Stimulated activated CD4-positive, alpha-beta T cell treated with anti-CD3 and anti-CD28 coated beads, Interleukin-4, amount 100 ng/mL, for 1 hour (primary cell): ENCODE measurements around the gene GPR176.

ENCODE experiments used
- DNase-seq: peaks from one replicate; pipeline ENCODE4 v3.0.0-alpha.2; 2020

Gene GPR176

DNA sequence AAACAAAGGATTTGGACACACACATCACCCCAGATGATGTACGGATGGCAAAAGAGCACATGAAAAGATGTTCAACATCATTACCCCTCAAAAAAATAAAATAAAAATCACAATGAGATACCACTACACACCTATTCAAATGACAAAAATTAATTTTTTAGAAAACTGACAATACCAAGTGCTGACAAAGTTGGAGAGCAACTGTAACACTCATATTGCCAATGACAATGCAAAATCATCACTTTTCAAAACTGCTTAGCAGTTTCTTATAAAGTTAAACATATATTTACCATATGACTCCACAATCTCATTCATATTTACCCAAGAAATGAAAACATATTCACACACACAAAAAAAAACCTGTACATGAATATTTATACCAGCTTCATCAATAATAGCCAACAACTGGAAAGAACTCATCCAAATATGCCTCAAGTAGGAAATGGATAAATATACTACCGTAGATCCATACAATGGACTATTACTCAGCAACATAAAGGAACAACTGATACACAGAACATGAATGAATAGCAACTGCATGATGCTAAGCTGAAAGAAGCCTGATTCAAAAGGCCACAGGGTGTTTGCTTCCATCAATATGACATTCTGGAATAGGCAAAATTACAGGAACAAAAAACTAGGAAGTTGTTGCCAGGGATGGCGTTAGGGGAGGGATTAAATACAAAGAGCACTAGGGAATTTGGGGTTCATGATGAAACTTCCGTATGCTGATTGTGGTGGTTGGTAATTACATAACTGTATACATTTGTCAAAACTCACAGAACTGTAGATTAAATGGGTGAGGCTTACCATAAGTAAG lies 138.7 kb downstream of the GPR176 start:
- no peak for DNase-seq

DNA sequence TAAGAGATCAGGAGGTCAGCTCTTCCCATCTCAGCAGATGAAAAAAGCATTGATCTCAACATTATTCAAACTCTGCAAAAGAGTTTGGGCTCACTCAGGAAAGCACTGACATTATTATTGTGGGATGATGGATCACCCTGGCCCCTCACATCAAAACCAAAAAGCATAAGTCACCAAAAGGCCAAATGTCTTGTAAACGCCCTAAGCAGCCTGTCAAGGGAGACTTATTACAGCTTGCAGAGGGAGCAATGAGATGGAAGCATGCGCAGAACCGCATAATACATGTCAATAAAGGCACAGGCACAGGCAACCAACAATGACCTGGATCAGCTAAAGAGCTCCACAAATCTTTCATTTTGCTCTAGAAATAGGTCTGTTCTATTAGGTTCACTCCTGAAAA lies 142.0 kb downstream of the GPR176 start:
- DNase-seq = no peak

DNA sequence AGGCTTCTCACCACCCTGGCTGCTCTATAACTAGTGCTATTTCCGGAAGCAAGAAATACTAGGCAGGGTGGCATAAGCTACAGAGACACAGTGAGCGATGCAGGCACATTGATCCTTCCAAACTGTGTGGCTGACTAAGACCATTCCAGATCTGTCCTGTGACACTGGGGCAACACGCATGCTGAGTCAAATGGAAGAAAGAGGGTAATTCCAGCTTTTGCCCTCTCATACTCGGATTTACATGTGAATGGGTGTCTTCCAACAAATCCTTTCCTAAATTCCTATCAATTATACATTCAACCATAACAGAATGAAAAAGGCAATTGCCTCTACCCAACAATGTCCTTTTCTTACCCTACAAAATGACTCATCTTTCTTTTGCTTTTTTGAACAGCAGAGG lies 142.6 kb downstream of the GPR176 start:
- DNase-seq = no peak

DNA sequence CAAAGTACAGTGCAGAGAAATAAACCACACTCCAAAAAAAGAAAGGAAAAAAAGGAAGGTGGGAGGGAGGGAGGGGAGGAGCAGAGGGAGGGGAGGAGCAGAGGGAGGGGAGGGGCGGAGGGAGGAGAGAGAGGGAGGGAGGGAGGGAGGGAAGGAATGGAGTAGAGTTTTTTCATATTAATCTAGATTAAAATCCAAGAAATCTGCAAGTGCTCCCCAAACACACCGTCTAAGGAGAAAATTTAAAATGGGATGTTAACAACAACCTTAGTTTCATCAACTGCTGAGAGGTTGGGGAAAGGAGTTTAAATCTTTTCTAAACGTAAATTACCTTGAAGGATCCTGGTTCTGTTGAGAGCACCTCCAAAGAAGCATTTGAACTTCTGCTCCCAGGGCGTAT lies 144.0 kb downstream of the GPR176 start:
- DNase-seq = no peak

DNA sequence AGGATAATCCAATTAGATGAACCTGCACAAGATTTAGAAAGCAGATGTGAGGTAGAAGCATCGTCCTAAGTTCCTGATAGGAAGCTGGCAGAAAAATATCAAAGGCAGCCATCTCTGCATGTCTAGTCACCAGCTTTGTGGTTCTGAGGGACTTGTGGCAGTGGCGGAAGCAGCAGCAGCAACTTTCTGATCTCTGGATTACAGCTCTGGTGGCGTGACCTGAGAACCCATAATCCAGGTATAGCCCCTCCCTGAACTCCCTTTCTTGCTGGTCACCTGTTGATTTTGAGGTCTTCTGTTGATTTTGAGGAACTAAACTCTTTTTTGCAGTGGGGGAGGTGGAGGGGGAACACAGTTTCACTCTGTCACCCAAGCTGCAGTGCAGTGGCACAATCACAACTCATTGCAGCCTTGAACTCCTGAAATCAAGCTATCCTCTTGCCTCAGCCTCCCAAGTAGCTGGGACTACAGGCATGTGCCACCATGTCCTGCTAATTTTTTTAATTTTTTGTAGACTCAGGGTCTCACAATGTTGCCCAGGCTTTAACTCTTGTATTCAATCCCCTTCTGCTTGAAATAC lies 145.3 kb downstream of the GPR176 start:
- peak; percentile 3 for DNase-seq

DNA sequence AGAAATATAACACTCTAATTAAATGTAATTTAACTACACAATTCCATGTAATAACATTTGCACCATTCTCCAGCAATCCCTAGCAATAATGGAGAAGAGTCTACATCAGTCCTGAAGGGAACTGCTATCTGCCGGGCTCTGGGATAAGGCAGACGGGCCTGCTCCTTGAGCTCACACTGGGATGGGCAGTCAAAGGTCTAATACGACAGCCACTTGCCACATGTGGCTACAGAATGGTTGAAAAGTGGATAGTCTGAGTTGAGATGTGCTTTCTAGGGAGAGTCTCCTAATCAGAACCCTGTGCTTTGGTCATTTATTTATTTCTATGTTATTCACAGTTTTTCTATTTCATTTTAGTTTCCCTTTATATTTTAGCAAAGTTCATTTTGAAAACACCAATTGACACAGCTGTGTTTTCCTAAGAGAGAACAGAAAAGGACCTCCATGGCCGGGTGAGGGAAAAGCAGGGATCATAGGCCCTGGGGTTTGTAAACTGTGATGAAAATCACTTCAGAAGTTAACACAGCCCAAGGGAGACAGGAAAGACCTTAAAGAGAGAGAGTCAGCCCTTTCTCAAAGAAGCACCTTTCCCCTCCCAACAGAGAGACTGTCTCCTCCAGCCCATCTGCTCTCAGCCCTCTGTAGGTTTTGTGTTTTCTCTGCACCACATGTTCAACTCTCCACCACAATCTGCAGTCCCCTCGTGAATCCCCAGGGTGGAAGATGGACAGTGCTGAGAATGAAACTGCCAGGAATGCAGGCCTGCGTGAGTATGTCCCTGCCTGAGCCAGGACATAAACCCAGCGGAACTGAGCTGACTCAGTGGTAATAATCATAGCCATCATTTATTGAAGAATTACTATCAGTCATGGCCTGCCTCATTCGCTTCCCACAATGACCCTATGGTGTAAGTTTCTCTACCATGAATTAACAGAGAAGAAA lies 149.0 kb downstream of the GPR176 start:
- no peak for DNase-seq

DNA sequence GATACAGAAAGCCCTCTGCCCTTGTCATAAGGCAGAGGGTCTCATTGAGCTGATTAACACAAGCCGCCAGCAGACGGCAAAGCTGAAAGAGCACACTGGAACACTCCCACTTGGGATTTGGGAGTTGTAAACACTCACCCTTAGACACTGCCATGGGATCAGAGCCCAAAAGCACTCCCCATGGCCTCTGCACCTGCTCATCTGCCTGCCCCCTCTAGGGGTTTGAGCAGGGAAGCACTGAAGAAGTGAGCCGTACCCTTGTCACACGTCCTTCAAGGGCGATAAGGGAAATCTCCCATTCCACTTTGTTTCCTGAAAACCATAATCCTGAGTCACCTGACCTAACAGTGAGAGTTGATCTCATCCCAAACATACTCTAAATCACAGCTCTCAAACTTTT lies 152.1 kb downstream of the GPR176 start:
- no peak for DNase-seq

DNA sequence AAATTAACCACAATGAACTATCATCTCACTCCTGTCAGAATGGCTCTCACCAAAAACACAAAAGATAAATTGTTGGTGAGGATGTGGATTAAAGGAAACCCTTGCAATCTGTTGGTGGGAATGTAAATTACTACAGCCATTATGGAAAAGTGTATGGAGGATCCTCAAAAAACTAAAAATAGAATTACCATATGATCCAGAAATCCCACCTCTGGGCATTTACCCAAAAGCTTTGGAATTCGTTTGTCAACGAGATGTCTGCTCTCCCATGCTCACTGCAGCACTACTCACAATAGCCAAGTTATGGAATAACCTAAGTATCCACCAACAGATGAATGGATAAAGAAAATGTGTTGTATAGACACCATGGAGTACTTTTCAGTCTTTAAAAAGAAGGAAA lies 159.1 kb downstream of the GPR176 start:
- no peak for DNase-seq

DNA sequence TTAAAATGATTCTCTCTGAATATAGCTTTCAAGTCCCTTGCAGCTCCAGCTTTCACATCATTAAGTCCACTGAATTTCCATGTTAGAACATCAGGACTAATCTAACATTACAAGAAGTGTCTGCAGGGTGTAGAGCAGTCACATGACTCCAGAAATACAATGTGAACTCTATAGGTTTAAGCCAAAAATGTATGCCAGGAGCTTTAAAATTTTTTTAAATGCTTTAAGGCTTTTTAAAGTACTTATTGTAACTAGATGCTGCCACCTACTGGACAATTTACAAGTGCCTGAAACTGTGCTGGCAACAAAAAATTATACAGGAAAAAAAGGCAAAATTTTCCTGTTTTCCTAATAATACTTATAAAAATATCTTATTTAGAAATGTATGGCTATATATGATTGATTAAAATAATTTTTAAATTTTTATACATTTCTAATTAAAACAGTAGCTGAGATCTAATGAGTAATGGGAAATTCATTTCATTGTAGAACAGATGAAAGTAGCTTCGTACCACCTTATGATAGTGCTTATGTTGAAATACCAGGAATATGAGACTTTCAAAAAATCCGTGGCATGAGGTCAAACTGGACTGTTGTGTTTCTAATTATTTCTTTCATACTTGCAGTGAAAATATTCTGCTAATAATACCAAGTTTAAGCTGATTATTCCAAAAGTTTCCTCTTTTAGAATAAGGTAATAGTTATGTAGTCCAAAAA lies 163.1 kb downstream of the GPR176 start:
- DNase-seq = no peak

DNA sequence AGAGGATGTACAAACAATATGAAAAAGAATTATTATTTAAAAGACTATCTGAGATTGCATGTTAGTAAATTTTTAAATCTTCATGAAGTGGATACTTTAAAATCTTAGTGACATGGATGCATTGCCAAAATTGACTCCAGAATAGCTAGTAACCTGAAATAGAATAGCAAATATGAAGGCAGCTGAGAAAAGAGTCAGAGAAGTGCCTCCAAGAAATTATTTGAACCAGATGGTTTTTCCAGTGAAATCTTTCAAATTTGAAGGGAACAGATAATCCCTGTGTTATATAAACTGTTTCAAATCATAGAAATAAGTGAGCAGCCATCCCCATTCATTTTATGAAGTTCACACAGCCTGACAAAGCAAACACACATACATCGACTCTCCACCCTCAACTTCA lies 167.1 kb downstream of the GPR176 start:
- DNase-seq = no peak

DNA sequence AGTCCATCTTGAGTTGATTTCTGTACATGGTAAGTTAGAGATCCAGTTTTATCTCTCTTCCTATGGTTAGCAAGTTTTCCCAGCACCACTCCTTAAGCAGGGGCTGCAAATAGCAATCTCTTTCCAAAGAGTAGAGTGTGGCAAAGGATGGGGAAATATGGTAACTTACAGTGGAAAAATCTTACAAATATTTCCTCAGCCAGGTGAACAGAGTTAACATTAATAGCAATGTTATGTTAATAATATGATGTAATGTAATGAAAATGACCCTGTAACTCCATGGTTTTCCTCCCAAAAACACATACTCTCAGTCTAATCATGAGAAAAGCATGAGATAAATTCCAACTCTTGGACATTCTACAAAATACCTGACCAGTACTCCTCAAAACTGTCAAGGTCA lies 167.8 kb downstream of the GPR176 start:
- no peak for DNase-seq
